ENCODE results near the gene SH3TC1.

The SH3TC1 gene

DNA sequence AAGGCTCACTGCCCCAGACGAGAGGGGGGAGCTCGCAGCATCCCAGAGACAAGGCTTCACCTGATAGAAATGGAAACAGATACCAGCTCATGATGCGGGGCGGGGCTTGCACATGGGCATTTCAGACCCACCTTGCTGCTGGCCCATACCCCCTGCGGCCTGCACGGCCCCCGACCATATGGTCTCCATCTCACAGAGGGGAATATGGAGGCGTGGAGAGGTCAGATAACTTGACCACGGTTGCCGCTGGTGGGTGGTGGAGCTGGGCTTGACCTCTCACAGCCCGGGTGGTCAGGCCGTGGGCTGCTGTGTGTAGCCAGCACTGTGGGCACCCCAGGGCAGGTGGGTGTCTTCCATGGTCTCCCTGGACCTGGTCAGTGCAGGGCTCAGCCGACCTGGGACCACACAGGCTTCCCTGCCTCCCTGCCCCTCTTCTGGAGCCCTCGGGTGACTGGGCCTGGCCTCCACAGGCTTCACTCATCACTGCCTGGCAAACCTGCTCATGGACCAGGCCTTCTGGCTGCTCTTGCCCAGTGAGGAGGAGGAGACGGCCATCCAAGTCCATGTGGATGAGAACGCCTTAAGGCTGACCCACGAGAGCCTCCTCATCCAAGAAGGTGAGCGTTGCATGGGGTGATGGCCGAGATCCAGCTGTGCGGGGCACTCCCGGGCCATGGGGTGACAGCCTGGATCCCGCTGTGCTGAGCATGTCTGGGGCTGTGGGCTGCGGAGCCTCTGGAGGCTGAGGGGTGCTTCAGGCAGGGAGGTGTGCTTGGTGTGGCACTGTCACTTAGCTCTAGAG is 16.8 kb downstream of the SH3TC1 start:
- DNase-seq (ENCODE audit: low read depth), result no peak

DNA sequence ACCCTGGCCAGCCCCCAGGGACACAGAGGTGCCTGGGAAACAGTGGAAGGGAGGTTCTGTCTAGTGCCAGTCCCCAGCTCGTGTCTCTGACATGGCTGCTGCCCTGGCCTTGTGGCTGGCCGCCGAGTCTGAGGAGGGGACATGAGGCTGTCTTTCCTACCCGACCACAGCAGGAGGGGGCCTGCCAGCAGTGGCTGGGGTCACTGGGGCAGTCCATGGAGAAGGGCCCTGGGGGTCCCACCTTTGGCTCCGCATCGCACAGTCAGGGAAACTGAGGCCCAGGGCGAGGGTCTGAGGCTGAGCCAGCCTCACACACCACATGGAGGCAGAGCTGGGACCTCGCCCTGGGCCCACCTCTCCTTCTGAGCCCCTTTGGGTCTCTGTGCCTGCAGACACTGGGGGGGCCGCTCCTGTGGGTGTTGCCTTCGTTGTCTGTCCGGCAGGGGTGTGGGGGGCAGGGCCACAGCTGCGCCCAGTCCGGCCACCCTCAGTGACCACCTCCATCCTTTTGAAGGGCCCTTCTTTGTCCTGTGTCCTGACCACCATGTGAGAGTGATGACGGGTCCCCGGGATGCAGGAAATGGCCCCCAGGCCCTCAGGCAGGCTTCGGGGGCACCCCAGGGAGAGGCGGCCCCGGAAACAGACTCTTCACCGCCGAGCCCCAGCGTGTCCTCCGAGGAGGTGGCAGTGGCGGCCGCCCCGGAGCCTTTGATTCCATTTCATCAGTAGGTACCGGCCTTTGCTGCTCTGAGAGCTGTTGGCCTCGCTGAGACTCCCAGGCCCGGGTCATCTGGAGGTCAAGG is 17.6 kb downstream of the SH3TC1 start:
- no peak for DNase-seq (ENCODE audit: low read depth)

DNA sequence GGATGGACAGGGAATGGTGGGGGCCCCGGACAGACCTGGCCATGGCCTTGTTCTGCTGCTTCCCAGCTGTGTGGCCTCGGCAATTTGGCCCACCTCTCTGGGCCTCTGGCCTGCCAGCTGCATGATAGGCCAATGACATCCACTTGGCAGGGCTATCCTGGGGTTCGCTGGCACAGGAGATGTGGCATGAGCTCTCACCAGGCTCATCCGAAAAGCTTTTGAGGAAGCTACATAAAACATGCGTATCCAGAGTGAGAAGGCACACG is 18.1 kb downstream of the SH3TC1 start:
- DNase-seq (ENCODE audit: low read depth), result no peak

GRCh38 chr4:8217871-8218270 is 18.8 kb downstream of the SH3TC1 start:
- no peak for DNase-seq (ENCODE audit: low read depth)

GRCh38 chr4:8218371-8219031 is 19.4 kb downstream of the SH3TC1 start:
- DNase-seq (ENCODE audit: low read depth), result no peak

GRCh38 chr4:8219236-8219635 is 20.1 kb downstream of the SH3TC1 start:
- DNase-seq (ENCODE audit: low read depth), result no peak

- no peak for DNase-seq (ENCODE audit: low read depth)
Measured at GRCh38 chr4:8220661-8221450, 21.8 kb downstream of the SH3TC1 start.

GRCh38 chr4:8221476-8221875 is 22.4 kb downstream of the SH3TC1 start:
- DNase-seq (ENCODE audit: low read depth), result no peak

DNA sequence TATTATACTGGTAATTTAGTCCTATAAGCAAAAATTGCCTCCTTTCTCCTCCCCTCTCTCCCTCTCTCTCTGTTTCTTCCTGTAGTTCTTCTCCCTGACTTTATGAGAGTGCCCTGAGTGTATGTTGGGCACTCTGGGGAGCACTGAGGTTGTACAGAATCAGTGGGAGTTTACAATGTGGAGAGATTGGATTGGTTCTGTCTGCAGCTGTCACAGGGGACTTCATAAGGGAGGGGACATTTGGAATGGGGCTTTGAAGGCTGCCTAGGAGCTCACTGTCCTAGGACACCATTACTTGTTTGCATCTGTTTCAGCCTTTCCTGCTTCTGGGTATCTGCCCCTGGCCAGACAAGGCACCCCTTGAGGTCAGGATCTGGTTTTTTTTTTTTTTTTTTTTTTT is 22.9 kb downstream of the SH3TC1 start:
- DNase-seq (ENCODE audit: low read depth), result no peak

- no peak for DNase-seq (ENCODE audit: low read depth)
Measured at GRCh38 chr4:8222609-8223388, 23.7 kb downstream of the SH3TC1 start.

DNA sequence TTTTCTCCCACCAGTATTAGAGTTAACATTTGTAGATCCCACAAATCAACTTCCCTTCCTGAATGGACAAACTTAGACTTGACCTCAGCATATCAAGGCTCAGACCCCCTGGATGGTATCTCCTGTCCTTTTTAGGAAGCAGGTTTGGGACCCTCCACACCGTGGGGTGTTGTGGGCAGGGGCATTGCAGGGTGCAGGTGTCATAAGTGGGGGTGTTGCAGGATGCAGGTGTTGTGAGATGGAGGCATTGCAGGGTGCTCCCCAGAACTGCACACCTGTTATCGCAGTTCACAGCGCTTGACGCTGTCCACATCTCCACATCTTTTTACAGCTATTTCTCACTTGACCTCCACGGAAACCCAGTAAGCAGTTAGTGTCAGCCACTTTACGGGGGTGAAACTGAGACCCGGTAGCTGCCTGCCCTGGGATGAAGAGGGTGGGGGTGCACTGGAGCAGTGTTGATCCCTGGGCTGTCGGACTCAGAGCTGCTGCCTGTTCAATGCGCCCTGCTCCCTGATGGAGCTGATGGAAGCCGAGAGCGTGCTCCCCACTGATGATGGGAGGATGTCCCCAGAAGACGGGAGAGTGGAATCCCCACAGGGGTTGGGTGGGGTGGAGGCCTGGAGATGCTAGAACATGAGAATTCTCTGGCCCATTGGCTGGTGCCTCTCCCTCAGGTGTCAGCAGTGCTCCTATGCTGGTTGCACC is 25.3 kb downstream of the SH3TC1 start:
- no peak for DNase-seq (ENCODE audit: low read depth)

DNA sequence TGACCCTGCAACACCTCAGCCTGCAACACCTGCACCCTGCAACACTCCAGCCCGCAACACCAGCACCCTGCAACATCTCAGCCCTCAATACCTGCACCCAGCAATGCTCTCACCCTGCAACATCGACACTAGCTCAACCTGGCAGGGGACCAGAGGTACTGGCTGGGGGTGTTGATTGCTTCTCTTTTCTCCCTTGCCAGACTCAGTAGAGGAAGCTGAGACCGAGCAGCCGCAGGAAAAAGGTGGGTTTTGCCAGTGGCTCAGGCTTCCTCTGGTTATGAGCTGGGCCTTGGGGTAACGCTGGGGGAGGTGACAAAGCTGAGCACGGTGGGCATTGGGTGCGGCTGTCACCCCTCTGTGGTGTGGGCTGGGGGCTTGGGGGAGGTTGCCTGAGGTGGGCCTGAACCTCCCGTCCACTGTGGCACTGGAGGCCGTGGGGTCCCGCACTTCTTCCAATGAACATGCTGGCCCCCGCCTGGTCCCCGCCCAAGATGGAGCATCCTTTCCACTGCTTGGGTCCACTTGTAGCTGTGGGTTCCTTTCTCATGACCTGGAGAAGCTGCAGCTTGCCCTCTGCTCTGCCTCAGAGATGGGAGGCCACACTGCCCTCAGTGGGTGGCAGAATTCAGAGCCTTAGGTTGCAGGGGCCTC is 26.0 kb downstream of the SH3TC1 start:
- DNase-seq (ENCODE audit: low read depth), result no peak

DNA sequence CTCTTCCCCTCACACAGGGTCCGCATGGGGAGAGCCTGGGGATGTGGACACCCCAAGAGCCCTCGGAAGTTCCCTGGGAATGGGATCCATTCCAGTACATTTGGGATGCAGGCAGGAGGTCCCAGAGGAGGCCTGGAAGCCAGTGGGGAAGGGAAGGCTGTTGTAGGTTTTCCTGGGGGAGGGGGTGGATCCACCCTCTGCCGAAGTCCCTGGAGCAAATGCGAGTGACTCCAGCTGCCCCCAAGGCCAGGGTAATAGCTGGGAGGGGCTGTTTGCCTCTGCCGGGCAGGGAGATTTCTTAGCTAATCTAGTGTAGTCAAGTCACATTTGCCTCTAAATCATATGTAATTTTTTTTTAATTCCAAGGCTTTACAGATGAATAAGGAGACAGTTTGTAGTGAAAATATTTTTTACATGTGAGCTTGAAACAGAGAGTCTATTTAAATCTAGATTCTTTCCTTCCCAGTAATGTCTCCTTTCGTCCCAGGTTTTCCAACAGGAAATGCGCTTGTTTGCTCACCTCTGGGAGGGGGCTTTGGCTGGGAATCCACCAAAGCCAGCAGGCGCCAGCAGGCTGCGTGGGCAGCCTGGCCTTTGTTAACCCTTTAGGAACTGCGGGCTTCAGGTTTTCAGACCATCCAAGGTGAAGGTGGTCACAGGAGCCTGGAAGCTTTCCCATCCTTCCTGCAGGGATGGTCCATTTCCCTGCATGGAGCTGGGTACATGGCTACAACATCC is 26.8 kb downstream of the SH3TC1 start:
- no peak for DNase-seq (ENCODE audit: low read depth)

- no peak for DNase-seq (ENCODE audit: low read depth)
Measured at GRCh38 chr4:8227201-8227770, 28.2 kb downstream of the SH3TC1 start.

- no peak for DNase-seq (ENCODE audit: low read depth)
Measured at GRCh38 chr4:8227771-8228318, 28.8 kb downstream of the SH3TC1 start.

- DNase-seq (ENCODE audit: low read depth), result no peak
Measured at GRCh38 chr4:8228319-8229250, 29.5 kb downstream of the SH3TC1 start.

DNA sequence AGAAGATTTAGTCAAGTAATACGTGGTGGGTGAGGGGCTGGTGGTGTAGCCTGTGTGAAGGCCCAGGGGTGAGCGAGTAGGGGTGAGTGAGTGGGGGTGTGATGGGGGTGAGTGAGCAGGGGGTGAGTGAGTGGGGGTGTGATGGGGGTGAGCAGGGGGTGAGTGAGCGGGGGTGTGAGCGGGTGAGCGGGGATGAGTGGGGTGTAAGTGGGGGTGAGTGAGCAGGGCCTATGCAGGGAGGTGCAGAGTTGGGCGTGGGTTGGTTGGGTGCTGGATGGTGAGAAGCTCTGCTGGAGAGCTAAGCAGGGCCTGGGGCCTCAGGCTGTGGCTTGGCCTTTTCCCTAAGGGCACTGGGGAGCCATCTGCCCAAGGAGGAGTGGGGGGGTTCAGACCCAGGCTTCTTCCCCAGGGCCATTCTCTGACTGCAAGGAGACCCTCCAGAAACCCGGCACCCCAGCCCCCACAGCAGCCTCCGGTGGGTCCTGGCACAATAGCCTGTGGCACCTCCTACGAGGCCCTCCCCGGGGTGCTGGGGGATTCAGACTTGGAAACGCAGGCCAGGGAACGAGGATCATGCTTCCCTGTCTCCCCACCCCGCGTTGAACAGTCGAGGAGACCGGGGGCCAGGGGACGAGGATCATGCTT is 30.4 kb downstream of the SH3TC1 start:
- no peak for DNase-seq (ENCODE audit: low read depth)

Measured in HS-27A (cell line).